ENCODE measurements around the gene NMRK1.

- TF ChIP-seq CTCF (IDR thresholded peaks at IDR 0.05) (no peak), POLR2AphosphoS5 (IDR thresholded peaks at IDR 0.05) (no peak), POLR2A (IDR thresholded peaks at IDR 0.05) (no peak), EP300 (IDR thresholded peaks at IDR 0.05) (no peak)
Observed at GRCh38 chr9:75071530-75072122, 16.3 kb downstream of the NMRK1 start.
